ENCODE data around the gene ZMYND12. TPM values are rescaled to one million over a fixed set of nuclear protein-coding genes. Genes with fewer than 3 reads are reported as not detected.
"Not testable (repeated sequence)": the region's sequence is repeated elsewhere in the genome, so short reads cannot be mapped to it uniquely, and the experiment has no call there.

The ZMYND12 gene
- total RNA-seq, 2 donors from 2014 or later = 1.0 to 1.3 TPM

DNA sequence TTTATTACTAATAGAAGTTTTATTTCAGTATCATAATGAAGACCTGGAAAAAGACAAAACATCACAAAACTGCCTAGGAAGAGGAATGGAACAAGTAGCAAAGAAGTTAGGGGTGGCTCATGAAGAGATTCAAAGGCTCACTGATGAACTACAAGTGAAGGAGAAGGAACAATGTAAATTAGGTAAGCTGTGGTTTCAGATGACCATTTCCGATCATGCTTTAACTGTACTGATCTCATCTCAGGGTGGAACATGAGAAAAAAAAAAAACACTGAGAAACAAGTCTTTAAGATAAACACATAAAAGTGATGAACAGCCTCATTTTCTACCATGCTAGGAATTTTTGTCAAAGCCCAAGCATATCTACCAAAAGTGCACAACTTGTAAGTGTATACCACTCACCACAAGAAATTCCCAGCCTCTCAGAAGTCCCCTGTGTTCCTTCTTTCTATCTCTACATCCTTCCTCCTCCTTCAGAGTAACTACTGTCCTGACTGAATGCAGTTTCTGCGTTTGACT, 26.9 kb upstream of the ZMYND12 start:
- no peaks in the 10 kb centered on the region for H3K27me3 ChIP-seq
- H3K9me3 ChIP-seq = no peaks in the 10 kb centered on the region
- no peak overlapping the region for H3K4me3 ChIP-seq
- 81 to 91% methylated on average over 2 of the region's 2 CpGs for WGBS, 2 donors
- intact Hi-C loops (cut with DNase I) = no loop called here
- ATAC-seq (no peak), DNase-seq (no peak)
- TF ChIP-seq CTCF (IDR thresholded peaks at IDR 0.05) = no peak
- no peak for TF ChIP-seq POLR2A (IDR thresholded peaks at IDR 0.05)
- H3K36me3 ChIP-seq (replicated peaks in 1 of 2; ENCODE audit: insufficient read depth in 1 of 2, low read depth in 2 of 2) = peaks cover 0 to 2% of the 10 kb centered on the region in 2 donors
- H3K4me1 ChIP-seq = no peaks in the 10 kb centered on the region
- no peak overlapping the region for H3K27ac ChIP-seq

DNA sequence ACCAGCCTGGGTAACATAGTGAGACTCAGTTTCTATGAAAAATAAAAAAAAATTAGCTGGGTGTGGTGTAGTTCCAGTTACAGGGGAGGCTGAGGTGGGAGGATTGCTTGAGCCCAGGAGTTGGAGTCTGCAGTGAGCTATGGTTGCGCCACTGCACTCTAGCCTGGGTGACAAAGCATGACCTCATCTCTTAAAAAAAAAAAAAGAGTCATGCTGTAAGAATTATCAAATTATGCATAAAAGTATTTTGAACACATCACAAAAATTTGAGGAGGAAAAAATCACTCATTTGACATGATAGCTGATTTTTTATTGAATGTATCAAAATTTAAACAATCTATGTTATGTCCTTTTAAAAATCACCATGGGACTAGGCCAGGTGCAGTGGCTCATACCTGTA, 25.1 kb upstream of the ZMYND12 start:
- no peaks in the 10 kb centered on the region for H3K9me3 ChIP-seq
- H3K4me3 ChIP-seq = no peak overlapping the region
- 100% methylated on average over 1 of the region's 1 CpG for WGBS, 2 donors
- no peak for TF ChIP-seq POLR2A (IDR thresholded peaks at IDR 0.05)
- no peak for TF ChIP-seq CTCF (IDR thresholded peaks at IDR 0.05)
- H3K4me1 ChIP-seq = no peaks in the 10 kb centered on the region
- intact Hi-C loops (cut with DNase I) = no loop called here
- ATAC-seq (no peak), DNase-seq (no peak)
- peaks cover 0 to 2% of the 10 kb centered on the region in 2 donors for H3K36me3 ChIP-seq (replicated peaks in 1 of 2; ENCODE audit: insufficient read depth in 1 of 2, low read depth in 2 of 2)
- no peaks in the 10 kb centered on the region for H3K27me3 ChIP-seq
- no peak overlapping the region for H3K27ac ChIP-seq

- no peaks in the 10 kb centered on the region for H3K9me3 ChIP-seq
- peaks cover 0 to 2% of the 10 kb centered on the region in 2 donors for H3K36me3 ChIP-seq (replicated peaks in 1 of 2; ENCODE audit: insufficient read depth in 1 of 2, low read depth in 2 of 2)
- intact Hi-C loops (cut with DNase I) = no loop called here
- H3K27ac ChIP-seq = no peak overlapping the region
- ATAC-seq = no peak
- H3K27me3 ChIP-seq = no peaks in the 10 kb centered on the region
- 53 to 84% methylated on average over 4 of the region's 4 CpGs for WGBS, 2 donors
- no peak overlapping the region for H3K4me3 ChIP-seq
- TF ChIP-seq CTCF (IDR thresholded peaks at IDR 0.05) = no peak
- no peak for TF ChIP-seq POLR2A (IDR thresholded peaks at IDR 0.05)
- H3K4me1 ChIP-seq = no peaks in the 10 kb centered on the region
- DNase-seq = no peak
Observed at GRCh38 chr1:42479621-42480020, 23.8 kb upstream of the ZMYND12 start.

- Histone ChIP-seq H3K27me3 (no peaks in the 10 kb centered on the region), H3K4me3 (no peak overlapping the region), H3K36me3 (replicated peaks in 1 of 2; ENCODE audit: insufficient read depth in 1 of 2, low read depth in 2 of 2) (peaks cover 0 to 2% of the 10 kb centered on the region in 2 donors), H3K9me3 (no peaks in the 10 kb centered on the region), H3K27ac (no peak overlapping the region), H3K4me1 (no peaks in the 10 kb centered on the region)
- DNase-seq = no peak
- intact Hi-C loops (cut with DNase I) = no loop called here
- ATAC-seq = no peak
- 94 to 95% methylated on average over 3 of the region's 3 CpGs for WGBS, 2 donors
- TF ChIP-seq POLR2A (IDR thresholded peaks at IDR 0.05) = no peak
- TF ChIP-seq CTCF (IDR thresholded peaks at IDR 0.05) = no peak
Observed at GRCh38 chr1:42477775-42478174, 22.0 kb upstream of the ZMYND12 start.

DNA sequence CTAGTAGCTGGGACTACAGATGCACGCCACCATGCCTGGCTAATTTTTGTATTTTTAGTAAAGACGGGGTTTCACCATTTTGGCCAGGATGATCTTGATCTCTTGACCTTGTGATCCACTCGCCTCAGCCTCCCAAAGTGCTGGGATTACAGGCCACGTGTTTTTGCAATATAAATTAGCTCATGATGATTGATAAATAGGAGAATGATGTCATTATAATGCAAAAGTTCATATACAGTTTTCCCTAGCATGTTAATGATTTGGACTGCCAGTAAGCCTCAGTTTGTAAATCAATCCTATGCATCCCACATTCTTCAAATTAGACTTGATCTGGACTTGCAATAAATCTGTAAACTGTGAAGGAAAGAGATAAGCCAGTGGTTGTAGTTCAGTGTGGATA, 21.5 kb upstream of the ZMYND12 start:
- 92% methylated on average over 4 of the region's 4 CpGs for WGBS, 2 donors
- H3K4me1 ChIP-seq; intact Hi-C loops (cut with DNase I); H3K9me3 ChIP-seq; H3K4me3 ChIP-seq; H3K27ac ChIP-seq; H3K27me3 ChIP-seq; DNase-seq; H3K36me3 ChIP-seq (replicated peaks in 1 of 2; ENCODE audit: insufficient read depth in 1 of 2, low read depth in 2 of 2); ATAC-seq: not testable (repeated sequence)

Measured in body of pancreas (tissue), 4 donors.